GM23338 (cell line): ENCODE measurements around the gene MSL1.

Source experiments
- POLR2AphosphoS5 ChIP-seq: IDR thresholded peaks from 2 replicates; pipeline ENCODE4 v1.6.1; 2016; ENCODE audit warnings: antibody characterized with exemption, low read depth
- TF ChIP-seq, protein P1 (sequence below): IDR thresholded peaks from one replicate; pipeline ENCODE4 v1.6.1; 2018; ENCODE audit warnings: antibody characterized with exemption; ENCODE audit not compliant: unreplicated experiment

- TF ChIP-seq, protein P1, sequence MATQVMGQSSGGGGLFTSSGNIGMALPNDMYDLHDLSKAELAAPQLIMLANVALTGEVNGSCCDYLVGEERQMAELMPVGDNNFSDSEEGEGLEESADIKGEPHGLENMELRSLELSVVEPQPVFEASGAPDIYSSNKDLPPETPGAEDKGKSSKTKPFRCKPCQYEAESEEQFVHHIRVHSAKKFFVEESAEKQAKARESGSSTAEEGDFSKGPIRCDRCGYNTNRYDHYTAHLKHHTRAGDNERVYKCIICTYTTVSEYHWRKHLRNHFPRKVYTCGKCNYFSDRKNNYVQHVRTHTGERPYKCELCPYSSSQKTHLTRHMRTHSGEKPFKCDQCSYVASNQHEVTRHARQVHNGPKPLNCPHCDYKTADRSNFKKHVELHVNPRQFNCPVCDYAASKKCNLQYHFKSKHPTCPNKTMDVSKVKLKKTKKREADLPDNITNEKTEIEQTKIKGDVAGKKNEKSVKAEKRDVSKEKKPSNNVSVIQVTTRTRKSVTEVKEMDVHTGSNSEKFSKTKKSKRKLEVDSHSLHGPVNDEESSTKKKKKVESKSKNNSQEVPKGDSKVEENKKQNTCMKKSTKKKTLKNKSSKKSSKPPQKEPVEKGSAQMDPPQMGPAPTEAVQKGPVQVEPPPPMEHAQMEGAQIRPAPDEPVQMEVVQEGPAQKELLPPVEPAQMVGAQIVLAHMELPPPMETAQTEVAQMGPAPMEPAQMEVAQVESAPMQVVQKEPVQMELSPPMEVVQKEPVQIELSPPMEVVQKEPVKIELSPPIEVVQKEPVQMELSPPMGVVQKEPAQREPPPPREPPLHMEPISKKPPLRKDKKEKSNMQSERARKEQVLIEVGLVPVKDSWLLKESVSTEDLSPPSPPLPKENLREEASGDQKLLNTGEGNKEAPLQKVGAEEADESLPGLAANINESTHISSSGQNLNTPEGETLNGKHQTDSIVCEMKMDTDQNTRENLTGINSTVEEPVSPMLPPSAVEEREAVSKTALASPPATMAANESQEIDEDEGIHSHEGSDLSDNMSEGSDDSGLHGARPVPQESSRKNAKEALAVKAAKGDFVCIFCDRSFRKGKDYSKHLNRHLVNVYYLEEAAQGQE: no peak
- TF ChIP-seq POLR2AphosphoS5: peak; percentile 57; the same call in 1 of the 2 replicates
These were observed 8.5 kb upstream of the MSL1 start for GRCh38 chr17:40113110-40113906.
